ENCODE results near the gene ATAD3C.
"Not testable (repeated sequence)": the region's sequence is repeated elsewhere in the genome, so short reads cannot be mapped to it uniquely, and the experiment has no call there.

Gene ATAD3C

DNA sequence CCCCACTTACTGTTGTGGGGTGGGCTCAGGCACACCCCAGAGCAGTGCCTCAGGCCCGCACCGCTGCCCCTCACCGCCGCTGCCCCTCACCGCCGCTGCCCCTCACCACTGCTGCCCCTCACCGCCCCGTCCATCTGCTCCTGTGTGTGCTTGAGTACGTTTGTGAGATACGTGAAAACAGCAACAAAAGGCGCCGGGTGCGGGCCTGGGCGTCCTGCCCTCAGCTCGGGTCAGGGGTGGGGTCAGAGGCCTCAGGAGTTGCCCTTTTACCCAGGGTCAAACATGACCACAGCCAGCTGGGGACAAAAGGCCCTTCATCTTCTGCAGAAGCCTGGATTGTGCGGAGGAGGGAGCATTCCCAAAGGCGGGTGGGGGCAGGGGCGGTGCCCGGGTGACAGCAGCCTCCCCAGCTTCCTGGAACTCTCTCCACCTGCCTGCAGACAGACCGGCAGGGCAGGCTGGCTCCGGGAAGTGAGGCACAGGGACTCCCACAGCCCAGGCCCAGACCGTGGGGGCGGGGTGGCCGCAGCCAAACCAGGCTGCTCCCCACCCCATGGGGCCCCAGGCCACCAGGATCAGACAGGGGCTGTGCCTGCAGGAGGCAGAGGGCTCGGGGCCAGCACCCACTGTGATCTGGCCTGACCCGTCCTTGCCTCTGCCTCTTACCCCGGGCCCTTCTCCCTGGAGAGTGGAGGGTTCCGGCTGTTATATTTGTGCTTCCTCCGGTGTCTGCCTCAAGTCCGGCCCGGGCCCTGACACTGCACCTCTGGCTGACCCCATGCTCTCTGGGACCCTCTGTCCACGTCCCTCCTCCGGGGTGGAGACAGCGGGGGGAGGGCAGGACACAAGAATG is 16.3 kb upstream of the ATAD3C start:
- no peak for DNase-seq

DNA sequence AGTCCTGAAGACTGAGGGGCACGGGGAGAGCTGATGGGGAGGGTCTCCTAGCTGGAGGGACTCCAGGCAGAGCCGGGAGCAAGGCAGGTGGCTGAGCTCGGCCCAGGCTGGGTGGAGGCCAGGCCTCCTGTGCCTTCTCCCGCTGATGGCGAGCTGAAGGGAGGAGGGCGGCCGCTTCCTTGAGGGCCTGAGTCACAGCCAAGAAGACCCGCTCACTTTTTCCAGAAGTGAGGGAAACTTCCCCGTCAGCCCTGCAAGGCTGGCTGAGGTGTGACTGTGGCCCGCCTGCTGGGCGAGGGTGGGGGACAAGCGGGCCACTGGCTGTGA is 15.7 kb upstream of the ATAD3C start:
- no peak for DNase-seq

DNA sequence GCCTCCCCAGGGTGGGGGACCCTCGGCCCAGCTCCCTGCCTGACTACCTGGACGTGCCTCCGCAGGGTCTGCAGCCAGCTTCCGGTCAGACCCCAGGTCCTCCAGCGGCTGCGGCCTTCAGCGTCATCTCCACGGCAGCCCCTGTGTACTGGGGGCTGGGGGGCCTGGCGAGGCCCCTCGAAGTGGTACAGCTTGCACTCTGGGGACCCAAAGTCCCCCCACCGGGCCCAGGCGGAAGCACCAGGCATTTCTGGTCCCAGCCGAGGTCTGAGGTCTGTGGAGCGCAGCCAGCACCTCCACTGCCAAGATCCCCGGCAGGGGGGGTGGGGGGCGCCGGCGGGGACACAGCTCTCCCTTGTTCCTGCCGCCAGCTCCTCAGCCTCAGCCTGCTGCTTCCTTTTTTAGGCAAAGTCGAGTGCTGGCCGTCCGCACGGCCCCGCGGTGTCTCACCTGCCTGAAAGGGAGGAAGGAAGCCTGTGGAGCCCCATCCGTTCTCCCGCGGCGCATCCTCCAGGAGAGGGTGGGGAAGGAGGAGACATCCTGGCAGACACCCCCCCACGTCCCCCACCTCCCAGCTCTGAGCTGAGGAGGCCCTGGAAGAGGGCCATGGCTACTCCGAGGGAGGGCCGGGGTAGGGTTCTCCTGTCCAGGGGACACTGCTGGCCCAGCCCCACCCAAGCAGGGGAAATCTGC is 15.2 kb upstream of the ATAD3C start:
- no peak for DNase-seq

DNA sequence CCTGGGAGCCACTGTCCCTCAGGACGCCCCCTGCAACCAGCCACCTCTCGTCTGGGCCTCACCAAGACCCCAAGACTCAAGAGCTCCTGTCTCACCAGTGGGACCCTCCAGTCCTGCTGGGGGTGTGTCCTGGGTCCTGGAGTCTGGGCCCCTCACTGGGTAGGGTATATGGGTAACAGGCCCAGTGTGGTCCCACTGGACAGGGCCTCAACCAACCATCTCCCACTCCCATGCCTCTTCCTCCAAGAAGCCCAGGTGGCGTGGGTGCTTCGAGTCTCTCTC is 14.7 kb upstream of the ATAD3C start:
- no peak for DNase-seq

DNA sequence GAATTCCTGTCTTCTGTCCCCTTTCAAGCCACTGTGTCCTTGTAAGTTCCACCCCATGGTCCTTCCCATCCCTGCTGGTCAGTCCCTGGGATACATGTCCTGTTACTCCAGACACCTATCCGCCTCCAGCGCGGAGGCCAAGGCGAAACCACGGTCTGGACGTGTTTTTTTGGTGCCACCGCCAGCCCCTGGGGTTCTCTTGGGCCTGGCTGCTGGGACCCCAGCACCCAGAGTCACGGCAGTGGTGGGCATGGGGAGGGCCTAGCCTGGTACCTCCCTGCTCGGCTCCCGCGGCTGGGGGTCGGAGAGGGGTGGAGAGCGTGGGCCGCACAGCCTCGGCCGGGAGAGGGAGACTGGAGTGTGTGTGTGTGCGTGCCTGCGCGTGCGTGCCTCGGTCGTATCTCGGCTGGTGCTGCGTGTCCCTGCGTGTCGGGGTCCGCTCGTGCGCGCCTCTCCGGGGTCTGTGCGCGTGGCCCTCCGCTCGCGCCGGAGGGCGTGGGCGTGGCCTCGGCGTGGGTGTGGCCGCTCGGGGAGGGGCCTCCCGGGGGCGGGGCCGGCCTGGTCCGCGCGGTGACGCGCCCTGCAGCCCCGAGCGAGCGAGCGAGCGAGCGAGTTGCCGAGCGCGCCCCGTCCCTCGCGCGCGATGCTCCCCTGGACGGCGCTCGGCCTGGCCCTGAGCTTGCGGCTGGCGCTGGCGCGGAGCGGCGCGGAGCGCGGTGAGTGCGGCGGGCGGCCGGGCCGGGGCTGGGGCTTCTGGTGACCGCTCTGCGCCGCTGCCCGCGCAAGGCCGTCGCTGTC is 14.2 kb upstream of the ATAD3C start, which contains the start of gene VWA1:
VWA1 (plus strand) TSS at position 585 of the 798 bp plus-strand sequence; CDS start at position 644, 59 bp downstream.
- DNase-seq: peak; percentile 26

DNA sequence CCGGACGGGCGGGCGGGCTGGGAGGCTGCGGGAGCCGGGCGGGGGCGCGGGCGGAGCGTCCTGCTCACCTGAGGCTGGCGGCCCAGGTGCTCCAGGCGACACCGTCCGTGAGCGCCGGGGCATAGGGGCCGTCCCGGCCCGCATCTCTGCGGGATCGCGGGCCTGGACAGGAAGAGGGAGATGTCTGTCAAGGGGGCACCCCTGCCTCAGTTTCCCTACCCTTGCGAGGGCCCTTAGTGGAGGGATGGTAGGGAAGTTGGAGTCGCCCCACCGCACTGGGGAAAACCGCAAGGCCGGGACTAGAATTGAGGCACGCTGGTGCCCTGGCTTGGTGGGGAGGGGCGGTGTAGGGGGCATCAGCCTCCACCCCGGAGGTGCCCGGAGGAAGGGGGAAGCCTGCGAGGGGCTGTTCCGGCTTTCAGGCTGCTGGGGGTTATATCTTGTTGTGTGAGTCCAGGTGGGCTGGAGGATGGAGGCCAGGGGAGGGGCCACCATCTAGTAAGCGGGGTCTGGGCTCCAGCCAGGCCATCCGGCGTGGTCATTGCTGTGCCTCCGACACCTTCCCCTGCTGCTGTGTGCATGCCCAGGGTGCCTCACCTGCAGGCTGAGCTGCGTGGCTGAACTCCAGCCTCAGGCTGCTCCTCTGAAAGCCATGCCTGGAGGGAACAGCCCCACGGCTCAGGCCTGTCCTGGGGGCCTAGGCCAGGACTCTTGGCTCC is 13.4 kb upstream of the ATAD3C start:
- no peak for DNase-seq

DNA sequence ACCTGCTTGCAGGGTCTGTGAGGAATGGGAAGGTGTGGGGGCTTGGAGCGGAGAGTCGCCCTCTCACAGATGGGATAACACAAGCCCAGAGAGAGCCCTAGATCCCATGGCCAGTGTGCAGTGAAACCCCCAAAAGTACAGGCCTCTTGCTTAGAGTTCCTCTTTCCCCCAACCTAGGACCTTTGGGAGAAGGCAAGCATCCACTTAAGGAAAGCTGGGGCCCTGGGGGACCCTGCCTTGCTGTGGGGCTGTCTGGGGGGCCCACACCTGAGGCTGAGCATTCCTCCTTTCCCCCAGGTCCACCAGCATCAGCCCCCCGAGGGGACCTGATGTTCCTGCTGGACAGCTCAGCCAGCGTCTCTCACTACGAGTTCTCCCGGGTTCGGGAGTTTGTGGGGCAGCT is 12.9 kb upstream of the ATAD3C start:
- DNase-seq: no peak

DNA sequence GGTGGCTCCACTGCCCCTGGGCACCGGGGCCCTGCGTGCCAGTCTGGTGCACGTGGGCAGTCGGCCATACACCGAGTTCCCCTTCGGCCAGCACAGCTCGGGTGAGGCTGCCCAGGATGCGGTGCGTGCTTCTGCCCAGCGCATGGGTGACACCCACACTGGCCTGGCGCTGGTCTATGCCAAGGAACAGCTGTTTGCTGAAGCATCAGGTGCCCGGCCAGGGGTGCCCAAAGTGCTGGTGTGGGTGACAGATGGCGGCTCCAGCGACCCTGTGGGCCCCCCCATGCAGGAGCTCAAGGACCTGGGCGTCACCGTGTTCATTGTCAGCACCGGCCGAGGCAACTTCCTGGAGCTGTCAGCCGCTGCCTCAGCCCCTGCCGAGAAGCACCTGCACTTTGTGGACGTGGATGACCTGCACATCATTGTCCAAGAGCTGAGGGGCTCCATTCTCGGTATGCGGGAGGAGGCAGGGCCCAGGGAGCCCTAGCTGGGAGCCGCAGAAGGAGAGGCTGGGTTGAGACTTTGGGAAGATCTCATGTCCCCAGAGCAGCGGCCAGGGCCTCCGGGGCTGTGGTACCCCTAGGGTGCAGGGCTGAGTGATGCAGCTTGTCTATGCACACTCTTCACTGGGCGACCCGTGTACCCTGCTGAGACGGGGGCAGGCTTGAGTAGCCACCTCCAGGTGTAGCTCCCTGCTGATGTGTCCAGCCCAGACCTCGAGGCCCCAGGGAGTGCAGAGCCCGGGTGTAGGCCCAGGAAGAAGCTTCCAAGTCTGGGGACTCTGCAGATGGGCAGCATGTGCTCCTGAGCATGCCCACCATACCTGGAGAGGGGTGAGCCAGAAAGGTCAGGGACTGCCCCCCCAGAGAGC is 12.2 kb upstream of the ATAD3C start:
- no peak for DNase-seq

DNA sequence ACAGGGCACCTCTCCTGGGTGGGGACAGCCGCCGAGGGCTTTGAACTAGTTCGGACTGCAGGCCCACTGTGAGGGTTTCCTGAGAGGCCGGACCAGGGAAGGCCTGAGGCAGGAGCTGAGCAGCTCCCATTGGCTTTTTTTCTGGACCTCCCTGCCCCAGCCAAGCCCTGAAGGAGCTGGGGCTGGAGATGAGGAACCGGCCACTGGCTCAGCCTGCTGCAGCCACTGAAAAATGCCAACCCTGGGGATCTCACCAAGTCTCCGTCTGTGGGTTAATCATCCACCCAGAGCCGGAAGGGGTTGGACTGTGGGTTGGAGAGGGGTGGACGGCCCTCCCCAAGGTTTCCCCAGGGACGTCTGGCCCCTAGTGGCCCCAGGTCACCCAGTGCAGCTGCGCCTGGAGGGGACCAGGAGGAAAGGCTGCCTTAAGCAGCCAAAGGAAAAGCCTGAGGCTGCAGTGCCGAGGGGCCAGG is 11.5 kb upstream of the ATAD3C start:
- no peak for DNase-seq

DNA sequence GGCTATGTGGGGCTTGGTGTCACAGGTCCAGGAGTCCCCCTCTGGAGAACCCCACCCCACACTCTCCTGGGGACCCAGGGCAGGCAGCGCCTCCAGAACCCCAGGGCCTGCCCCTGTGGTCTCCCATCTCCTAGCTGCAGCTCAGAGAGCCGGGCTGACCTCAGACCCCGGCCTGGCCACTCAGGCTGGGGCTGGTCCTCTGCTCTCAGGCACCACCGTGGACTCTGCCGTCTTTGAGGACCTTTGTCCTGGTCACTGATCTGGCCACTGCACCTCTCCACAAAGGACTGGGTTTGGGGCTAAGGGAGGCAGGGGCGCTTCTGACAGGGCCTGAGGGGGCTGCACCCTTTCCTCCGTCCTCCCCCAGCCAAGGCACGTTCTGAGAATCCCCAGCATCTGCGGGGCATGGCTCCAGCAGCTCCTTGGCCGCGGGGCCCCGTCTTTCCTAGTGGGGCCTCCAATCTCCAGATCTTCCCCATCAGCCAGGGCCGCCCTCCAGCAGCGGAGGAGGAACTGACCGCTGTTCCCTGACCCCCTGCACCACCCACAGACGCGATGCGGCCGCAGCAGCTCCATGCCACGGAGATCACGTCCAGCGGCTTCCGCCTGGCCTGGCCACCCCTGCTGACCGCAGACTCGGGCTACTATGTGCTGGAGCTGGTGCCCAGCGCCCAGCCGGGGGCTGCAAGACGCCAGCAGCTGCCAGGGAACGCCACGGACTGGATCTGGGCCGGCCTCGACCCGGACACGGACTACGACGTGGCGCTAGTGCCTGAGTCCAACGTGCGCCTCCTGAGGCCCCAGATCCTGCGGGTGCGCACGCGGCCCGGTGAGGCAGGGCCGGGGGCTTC is 10.7 kb upstream of the ATAD3C start:
- no peak for DNase-seq

DNA sequence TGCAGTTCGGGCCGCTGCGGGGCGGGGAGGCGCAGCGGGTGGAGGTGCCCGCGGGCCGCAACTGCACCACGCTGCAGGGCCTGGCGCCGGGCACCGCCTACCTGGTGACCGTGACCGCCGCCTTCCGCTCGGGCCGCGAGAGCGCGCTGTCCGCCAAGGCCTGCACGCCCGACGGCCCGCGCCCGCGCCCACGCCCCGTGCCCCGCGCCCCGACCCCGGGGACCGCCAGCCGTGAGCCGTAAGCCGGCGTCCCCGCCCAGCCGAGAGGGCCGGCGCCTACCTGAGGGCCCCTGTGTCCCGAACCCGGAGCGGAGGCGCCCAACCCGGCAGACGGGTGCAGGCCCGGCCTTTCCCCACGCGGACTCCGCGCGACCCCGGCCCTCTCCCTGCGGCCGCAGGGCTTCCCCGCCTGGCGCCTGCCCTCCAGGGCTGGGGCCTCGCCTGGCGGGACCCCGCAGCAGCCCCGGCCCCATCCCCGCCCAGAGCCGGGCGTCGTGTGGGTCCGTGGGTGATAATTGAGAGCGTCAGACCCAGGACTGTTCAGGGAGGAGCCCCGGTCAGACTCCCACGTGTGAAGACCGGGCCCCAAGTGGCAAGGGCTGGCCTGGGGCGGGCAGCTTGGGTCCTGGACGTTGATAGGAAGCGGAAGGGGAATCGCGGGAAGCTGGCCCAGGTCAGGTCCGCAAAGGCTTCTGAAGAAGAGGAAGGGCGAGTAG is 9.8 kb upstream of the ATAD3C start:
- DNase-seq: no peak

DNA sequence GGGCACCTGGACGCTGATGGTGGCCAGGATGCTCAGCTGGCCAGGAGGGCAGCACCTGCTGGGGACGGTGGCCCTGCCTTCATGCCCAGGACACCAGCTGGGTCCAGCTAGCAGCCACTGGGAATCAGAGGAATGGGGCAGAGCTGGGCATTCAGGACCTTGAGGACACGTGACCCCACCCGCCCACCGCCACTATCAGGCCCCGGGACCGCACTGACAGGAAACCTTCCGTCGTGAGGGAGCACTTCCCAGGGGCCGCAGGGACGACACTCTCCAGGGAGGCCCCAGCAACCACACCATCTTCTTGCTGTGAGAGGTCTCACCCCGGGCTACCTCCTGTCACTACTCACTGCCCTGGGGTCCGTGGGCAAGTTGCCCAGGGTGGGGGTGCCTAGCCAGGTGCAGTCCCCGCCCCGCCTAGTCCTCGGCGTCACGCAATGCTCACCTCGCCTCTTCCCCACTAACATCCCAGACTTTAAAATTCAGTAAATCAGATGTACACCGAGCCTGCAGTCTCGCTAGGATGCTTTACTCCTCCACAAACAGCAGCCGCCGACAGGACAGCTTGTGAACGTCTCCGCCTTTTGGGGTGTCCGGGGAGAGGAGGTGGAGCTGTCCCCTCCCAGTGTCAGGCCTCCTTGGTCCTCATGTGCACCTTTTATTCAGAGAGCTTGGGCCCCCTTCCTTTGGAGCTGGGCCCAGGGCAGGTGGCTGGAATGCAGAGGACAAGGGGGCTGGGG is 9.1 kb upstream of the ATAD3C start:
- no peak for DNase-seq

DNA sequence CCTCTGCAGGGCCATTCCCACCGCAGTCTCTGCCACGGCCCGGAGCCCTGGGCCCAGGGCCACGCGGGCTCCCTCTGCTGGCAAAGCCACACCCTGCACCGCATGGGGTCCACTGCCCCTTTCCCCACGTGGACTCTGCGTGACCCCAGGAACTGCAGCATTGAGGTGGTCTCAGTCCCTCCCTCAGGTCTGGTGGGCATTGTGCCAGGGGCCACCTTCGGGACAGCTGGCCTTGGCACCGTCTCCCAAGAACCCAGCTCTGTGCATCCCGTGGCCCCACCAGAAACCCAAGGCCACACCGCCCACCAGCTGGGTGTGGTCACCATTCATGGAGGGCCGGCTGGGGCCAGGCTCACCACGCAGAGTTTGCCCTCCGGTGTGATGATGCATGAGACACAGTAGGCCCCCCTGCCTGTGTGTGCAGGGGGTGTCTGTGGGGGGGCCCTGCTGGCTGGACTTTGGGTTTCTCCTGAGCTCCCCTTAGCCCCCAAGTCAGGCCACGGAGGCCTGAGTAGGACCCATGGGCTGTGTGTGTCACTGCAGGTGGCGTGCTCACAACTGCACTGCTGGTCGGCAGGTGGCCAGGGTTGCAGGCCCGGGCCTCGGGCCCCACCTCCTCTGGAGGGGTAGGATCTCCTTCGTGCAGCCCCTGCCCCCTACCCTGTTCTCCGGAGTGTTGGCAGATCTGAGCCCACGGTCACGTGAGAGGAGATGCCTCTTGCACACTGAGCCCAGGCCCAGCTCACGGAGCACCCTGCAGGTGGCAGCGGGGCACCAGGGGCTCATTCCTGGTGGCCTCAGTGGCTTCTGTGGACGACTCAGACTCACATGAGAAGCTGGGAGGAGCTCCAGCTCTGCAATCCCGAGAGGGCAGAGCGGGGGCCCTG is 8.2 kb upstream of the ATAD3C start:
- no peak for DNase-seq

DNA sequence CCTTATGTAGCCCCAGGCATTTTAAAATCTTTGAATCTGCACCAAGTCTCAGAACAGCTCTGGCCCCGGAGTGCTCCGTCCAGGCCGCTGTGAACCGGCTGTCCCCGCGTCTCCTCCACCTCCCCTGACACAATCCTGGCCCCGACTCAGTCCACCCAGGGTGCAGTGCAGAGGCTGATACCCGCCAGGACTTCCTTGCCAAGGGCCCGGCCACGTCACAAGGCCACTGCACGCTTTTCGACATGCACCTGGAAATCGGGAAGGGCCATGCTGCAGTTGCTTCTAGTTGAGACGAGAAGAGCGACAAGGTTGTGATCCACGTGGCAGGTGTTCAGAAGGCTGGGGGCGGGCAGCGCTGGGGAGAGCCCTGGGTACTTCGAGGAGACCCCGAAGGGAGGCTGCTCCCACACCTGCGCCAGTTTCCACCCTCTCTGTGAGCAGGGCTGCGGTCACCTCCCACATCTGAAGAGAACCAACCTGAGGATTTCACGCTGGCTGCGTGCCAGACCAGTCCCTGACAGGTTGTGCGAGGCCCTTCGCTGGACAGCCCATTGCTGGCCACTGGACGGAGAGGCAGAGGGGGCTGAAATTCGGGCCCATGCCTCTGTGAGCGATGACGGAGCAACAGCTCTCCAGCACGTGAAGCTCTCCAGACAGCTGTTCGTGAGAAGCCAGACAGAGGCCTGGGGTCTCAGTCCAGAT is 7.3 kb upstream of the ATAD3C start:
- no peak for DNase-seq

DNA sequence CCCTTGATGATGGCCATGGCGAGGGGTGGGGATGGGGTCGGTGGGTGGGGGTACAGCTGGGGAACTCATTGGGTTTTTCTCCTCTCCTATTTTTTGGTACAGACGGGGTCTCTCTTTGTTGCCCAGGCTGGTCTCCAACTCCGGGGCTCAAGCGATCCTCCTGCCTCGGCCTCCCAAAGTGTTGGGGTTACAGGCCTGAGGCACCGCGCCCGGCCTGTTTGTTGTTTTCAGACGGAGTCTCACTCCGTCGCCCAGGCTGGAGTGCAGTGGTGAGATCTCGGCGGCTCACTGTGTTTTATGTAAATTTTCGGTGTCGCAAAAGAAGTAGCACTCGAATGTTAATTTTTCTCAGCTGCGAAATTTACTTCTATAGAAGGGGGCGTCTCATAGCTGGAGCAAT is 2.9 kb upstream of the ATAD3C start:
- not testable (repeated sequence) for DNase-seq

DNA sequence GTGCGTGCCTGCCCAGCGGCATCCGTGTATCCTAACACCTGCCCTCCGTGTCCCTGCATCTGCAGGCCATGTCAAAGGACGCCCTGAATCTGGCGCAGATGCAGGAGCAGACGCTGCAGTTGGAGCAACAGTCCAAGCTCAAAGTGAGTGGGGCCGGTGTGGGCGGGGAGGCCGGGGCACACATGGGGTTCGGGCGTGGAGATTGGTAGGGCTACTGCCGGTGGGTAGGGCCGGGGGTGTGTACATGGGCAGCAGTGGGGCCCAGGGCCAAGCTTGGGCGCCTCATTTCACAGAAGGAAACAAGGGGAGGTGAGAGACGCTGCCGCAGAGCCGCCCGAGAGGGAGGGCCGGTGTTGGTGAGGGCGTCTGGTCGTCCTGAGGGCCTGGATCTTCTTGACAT is 1.1 kb downstream of the ATAD3C start:
- not testable (repeated sequence) for DNase-seq

DNA sequence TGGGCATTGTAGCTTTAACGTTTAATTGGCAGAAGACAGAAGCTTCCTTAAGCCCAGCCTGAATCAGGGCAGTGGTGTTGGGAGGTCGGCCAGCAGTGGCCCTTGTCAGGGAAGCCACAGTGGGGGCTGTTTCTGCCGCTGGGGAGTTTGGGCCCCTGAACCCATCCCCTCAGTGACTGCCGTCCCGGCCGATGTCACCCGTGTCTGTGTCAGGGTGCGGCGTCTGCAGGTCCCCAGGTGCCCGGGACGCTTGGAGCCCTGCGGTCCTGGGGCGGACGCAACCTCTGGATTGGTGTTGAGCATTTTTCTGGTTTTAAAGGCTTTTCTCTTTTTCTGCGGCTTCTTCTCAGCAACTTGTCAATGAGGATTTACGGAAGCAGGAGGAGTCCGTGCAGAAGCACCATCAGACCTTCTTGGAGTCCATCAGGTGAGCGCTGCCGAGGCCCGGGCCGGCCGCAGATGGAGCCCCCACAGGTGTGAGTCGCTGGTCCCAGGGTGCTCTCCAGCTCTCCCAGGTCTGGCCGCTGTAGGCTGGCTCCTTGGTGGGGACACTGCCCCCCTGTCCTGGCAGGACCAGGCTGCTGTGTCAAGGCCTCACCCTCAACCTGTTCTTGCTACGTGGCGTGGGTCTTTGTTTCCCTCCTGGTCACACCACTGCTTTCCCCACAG is 2.3 kb downstream of the ATAD3C start:
- DNase-seq: no peak

Measured in amniotic stem cell (primary cell).